DND-41 (cell line): Measurements from ENCODE around the gene CCHCR1.

Experiments used
- CTCF ChIP-seq: IDR thresholded peaks from 2 replicates; pipeline ENCODE4 v1.5.1; 2012; ENCODE audit warnings: borderline replicate concordance, low read length, moderate library complexity, mild to moderate bottlenecking; ENCODE audit not compliant: poor library complexity, severe bottlenecking; ENCODE audit errors: extremely low read depth
- EZH2 ChIP-seq: IDR thresholded peaks from 3 replicates; pipeline ENCODE4 v1.6.1; 2012; ENCODE audit warnings: borderline replicate concordance, low read depth, mild to moderate bottlenecking, moderate library complexity, low read length, inconsistent platforms; ENCODE audit not compliant: severe bottlenecking

DNA sequence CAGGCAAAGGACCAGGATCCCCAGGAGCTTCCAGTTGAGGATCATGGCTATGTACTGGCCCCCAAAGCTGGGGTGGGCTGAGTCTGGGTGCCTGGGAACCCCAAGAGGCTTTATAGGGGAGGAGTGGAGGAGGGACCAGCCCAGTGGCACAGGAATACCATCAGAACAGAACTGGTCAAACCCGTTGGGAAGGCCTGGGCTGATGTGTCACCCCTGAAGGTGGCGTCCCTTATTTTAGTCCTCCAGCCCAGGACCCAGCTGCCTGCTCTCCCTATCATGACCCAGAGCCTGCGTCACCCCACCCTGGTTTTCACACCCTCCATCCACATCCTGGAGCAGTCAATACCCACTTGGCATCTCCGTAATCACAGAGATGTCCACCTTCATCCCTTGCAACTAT lies 18.6 kb downstream of the CCHCR1 start, which contains the start of gene PSORS1C2:
- TF ChIP-seq CTCF (no peak), EZH2 (no peak)
